Natural killer cell (primary cell): Measurements from ENCODE around the gene RASSF7. TPM values are rescaled to one million over a fixed set of nuclear protein-coding genes. Genes with fewer than 3 reads are reported as not detected.

Source experiments
- ATAC-seq, 3 donors: fragments of 150-1000 bp in 2 of 3; fragments of 200-7000 bp in 1 of 3; cut with Tn5 transposase; 1 replicate in 1 of 3; 2 replicates in 2 of 3; pipeline ENCODE4 v1.10.0; 2021; ENCODE audit warnings: mild to moderate bottlenecking in 2 of 3, moderate library complexity in 2 of 3
- DNase-seq, 2 donors: peaks; one replicate each; pipeline versions ENCODE4 v3.0.0 to v3.0.0-alpha.2; 2013 to 2021; ENCODE audit warnings: mixed read lengths in 1 of 2
- H3K27ac ChIP-seq: one replicate; pipeline ENCODE4 v1.5.1; 2013; ENCODE audit warnings: mild to moderate bottlenecking, low read length
- H3K27me3 ChIP-seq: one replicate; pipeline ENCODE4 v1.6.1; 2013; ENCODE audit warnings: low read length; ENCODE audit not compliant: control insufficient read depth, insufficient read depth
- H3K36me3 ChIP-seq: one replicate; pipeline ENCODE4 v1.6.1; 2013; ENCODE audit warnings: low read length; ENCODE audit not compliant: control insufficient read depth, insufficient read depth
- H3K4me1 ChIP-seq: one replicate; pipeline ENCODE4 v1.6.1; 2013; ENCODE audit warnings: low read length; ENCODE audit not compliant: control insufficient read depth, insufficient read depth
- H3K4me3 ChIP-seq: one replicate; pipeline ENCODE4 v1.5.1; 2013; ENCODE audit warnings: low read length
- H3K9me3 ChIP-seq: one replicate; pipeline ENCODE4 v1.6.1; 2013; ENCODE audit warnings: low read length; ENCODE audit not compliant: control insufficient read depth, insufficient read depth
- H3K27ac Mint-ChIP-seq, 2 donors: one replicate each; pipeline ENCODE4 v1.8.0; 2022; ENCODE audit warnings: mild to moderate bottlenecking in 2 of 2, mixed read lengths in 2 of 2, moderate library complexity in 1 of 2
- H3K27me3 Mint-ChIP-seq, 2 donors: one replicate each; pipeline ENCODE4 v1.8.0; 2022; ENCODE audit warnings: low read depth in 2 of 2, mixed read lengths in 2 of 2
- H3K36me3 Mint-ChIP-seq: one replicate; pipeline ENCODE4 v1.8.0; 2022; ENCODE audit warnings: mixed read lengths
- H3K4me1 Mint-ChIP-seq, 2 donors: one replicate each; pipeline ENCODE4 v1.8.0; 2022; ENCODE audit warnings: mixed read lengths in 2 of 2
- H3K4me3 Mint-ChIP-seq: one replicate; pipeline ENCODE4 v1.8.0; 2022; ENCODE audit warnings: mild to moderate bottlenecking, moderate library complexity, mixed read lengths
- H3K9me3 Mint-ChIP-seq, 2 donors: one replicate each; pipeline ENCODE4 v1.8.0; 2022; ENCODE audit warnings: mixed read lengths in 2 of 2
- WGBS: methylation state at CpG from one replicate; pipeline ENCODE4 v1.1.7; 2013; ENCODE audit warnings: missing lambda C conversion rate; ENCODE audit not compliant: insufficient coverage; 5-methylcytosine and 5-hydroxymethylcytosine counted together
- intact Hi-C: fragments of 100-400 bp; cut with micrococcal nuclease; formaldehyde crosslinking; loops from one replicate; pipeline ENCODE4 v1.14.2; 2022
- total RNA-seq, 4 donors: library from RNA; stranded (reverse); fragments of 120-200 nt in 1 of 4; gene quantifications; one replicate each; pipeline versions ENCODE4 v1.2.3 to v1.2.4, GENCODE V29; 2013 to 2022
- TF ChIP-seq, protein P1 (sequence below): fragments of 200-600 bp; IDR thresholded peaks from one replicate; pipeline ENCODE4 v1.8.0; 2022; ENCODE audit warnings: antibody characterized with exemption

RASSF7 gene
- total RNA-seq, 3 donors from 2014 or later (not counting 1 experiment from before 2014, with no cell fraction given) = 19.0 to 21.7 (median 20.0) TPM

- DNase-seq = no peak
- intact Hi-C loops = no loop called here
- H3K27me3 Mint-ChIP-seq = no peaks in the 10 kb centered on the region
- H3K9me3 Mint-ChIP-seq = no peaks in the 10 kb centered on the region
- peak overlapping the region in 1 of 2 donors; percentile 63 for H3K27ac Mint-ChIP-seq
- ATAC-seq = no peak
- no peaks in the 10 kb centered on the region for H3K9me3 ChIP-seq
- no peak overlapping the region for H3K27ac ChIP-seq
- H3K4me3 Mint-ChIP-seq = no peak overlapping the region
- no peaks in the 10 kb centered on the region for H3K36me3 Mint-ChIP-seq
- H3K4me1 Mint-ChIP-seq = peaks cover 5 to 6% of the 10 kb centered on the region in 2 donors
- no peak overlapping the region for H3K4me3 ChIP-seq
- WGBS = 98% methylated on average over 45 of the region's 45 CpGs
- H3K27me3 ChIP-seq = no peaks in the 10 kb centered on the region
- TF ChIP-seq, protein P1, sequence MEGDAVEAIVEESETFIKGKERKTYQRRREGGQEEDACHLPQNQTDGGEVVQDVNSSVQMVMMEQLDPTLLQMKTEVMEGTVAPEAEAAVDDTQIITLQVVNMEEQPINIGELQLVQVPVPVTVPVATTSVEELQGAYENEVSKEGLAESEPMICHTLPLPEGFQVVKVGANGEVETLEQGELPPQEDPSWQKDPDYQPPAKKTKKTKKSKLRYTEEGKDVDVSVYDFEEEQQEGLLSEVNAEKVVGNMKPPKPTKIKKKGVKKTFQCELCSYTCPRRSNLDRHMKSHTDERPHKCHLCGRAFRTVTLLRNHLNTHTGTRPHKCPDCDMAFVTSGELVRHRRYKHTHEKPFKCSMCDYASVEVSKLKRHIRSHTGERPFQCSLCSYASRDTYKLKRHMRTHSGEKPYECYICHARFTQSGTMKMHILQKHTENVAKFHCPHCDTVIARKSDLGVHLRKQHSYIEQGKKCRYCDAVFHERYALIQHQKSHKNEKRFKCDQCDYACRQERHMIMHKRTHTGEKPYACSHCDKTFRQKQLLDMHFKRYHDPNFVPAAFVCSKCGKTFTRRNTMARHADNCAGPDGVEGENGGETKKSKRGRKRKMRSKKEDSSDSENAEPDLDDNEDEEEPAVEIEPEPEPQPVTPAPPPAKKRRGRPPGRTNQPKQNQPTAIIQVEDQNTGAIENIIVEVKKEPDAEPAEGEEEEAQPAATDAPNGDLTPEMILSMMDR = no peak
- peaks cover 5% of the 10 kb centered on the region for H3K4me1 ChIP-seq
- H3K36me3 ChIP-seq = peaks cover 92% of the 10 kb centered on the region
These were observed 47.3 kb downstream of the RASSF7 start for GRCh38 chr11:607971-608659.

DNA sequence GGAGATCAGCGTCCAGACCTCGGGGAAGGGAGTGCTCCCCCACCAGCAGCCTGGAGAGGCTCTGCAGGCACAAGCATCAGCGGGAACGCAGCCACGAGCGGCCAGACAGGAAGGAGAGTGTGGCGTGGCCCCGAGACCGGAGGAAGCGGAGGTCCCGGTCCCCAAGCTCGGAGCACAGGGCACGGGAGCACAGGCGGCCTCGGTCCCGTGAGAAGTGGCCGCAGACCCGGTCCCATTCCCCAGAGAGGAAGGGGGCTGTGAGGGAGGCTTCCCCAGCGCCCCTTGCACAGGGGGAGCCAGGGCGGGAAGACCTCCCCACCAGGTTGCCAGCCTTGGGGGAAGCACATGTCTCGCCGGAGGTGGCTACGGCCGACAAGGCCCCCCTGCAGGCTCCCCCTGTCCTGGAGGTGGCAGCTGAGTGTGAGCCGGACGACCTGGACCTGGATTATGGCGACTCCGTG lies 48.1 kb downstream of the RASSF7 start:
- TF ChIP-seq, protein P1 = no peak
- H3K9me3 Mint-ChIP-seq = no peaks in the 10 kb centered on the region
- H3K4me3 Mint-ChIP-seq = no peak overlapping the region
- H3K4me1 Mint-ChIP-seq = peaks cover 5 to 6% of the 10 kb centered on the region in 2 donors
- Histone ChIP-seq H3K36me3 (peaks cover 90% of the 10 kb centered on the region), H3K4me1 (peaks cover 11% of the 10 kb centered on the region), H3K9me3 (no peaks in the 10 kb centered on the region), H3K4me3 (no peak overlapping the region), H3K27me3 (no peaks in the 10 kb centered on the region), H3K27ac (no peak overlapping the region)
- intact Hi-C loops = no loop called here
- 89% methylated on average over 28 of the region's 28 CpGs for WGBS
- no peaks in the 10 kb centered on the region for H3K36me3 Mint-ChIP-seq
- H3K27me3 Mint-ChIP-seq = no peaks in the 10 kb centered on the region
- ATAC-seq (no peak), DNase-seq (no peak)
- H3K27ac Mint-ChIP-seq = peak overlapping the region in 1 of 2 donors; percentile 63

DNA sequence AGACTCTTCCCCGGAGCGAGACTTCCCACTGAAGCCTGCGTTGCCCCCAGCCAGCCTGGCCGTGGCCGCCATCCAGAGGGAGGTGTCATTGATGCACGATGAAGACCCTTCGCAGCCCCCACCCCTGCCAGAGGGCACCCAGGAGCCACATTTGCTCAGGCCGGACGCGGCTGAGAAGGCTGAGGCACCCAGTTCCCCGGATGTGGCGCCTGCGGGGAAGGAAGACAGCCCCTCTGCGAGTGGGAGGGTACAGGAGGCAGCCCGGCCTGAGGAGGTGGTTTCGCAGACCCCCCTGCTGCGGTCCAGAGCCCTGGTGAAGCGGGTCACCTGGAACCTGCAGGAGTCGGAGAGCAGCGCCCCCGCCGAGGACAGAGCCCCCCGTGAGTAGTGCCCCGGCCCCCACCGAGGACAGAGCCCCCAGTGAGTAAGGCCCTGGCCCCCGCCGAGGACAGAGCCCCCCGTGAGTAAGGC lies 48.6 kb downstream of the RASSF7 start:
- no peak overlapping the region for H3K27ac ChIP-seq
- peaks cover 17% of the 10 kb centered on the region for H3K4me1 ChIP-seq
- Mint-ChIP-seq H3K4me3 (no peak overlapping the region), H3K27me3 (no peaks in the 10 kb centered on the region), H3K4me1 (peaks cover 6 to 10% of the 10 kb centered on the region in 2 donors), H3K36me3 (no peaks in the 10 kb centered on the region), H3K27ac (no peak overlapping the region), H3K9me3 (no peaks in the 10 kb centered on the region)
- WGBS = 94% methylated on average over 28 of the region's 28 CpGs
- H3K36me3 ChIP-seq = peaks cover 90% of the 10 kb centered on the region
- TF ChIP-seq, protein P1 = no peak
- intact Hi-C loops = no loop called here
- ATAC-seq = no peak
- no peaks in the 10 kb centered on the region for H3K27me3 ChIP-seq
- H3K9me3 ChIP-seq = no peaks in the 10 kb centered on the region
- DNase-seq = no peak
- H3K4me3 ChIP-seq = no peak overlapping the region
